ENCODE data around the gene ENDOU.

The ENDOU gene

GRCh38 chr12:47744005-47744651, 18.8 kb upstream of the ENDOU start:
- no peak for DNase-seq

GRCh38 chr12:47743311-47743860, 18.1 kb upstream of the ENDOU start:
- DNase-seq, result no peak

GRCh38 chr12:47742253-47742825, 17.0 kb upstream of the ENDOU start:
- peak in 12 of 56 donors; percentile 10 to 46 (median 24) for DNase-seq

GRCh38 chr12:47741340-47741703, 16.0 kb upstream of the ENDOU start:
- peak; percentile 56 to 98 (median 90) for DNase-seq

- peak in 6 of 56 donors; percentile 16 to 65 (median 24) for DNase-seq
Measured at GRCh38 chr12:47740606-47741339, 15.5 kb upstream of the ENDOU start.

- no peak for DNase-seq
Measured at GRCh38 chr12:47739979-47740378, 14.7 kb upstream of the ENDOU start.

- no peak for DNase-seq
Measured at GRCh38 chr12:47739297-47739696, 14.0 kb upstream of the ENDOU start.

- no peak for DNase-seq
Measured at GRCh38 chr12:47737936-47738594, 12.8 kb upstream of the ENDOU start.

- peak in 52 of 56 donors; percentile 35 to 91 (median 76) for DNase-seq
Measured at GRCh38 chr12:47736877-47737676, 11.8 kb upstream of the ENDOU start.

GRCh38 chr12:47736216-47736615, 10.9 kb upstream of the ENDOU start:
- no peak for DNase-seq

- DNase-seq, result no peak
Measured at GRCh38 chr12:47735649-47736048, 10.4 kb upstream of the ENDOU start.

GRCh38 chr12:47734725-47735480, 9.6 kb upstream of the ENDOU start:
- peak in 39 of 56 donors; percentile 10 to 79 (median 46) for DNase-seq

GRCh38 chr12:47733142-47733541, 7.9 kb upstream of the ENDOU start:
- no peak for DNase-seq

GRCh38 chr12:47732504-47732903, 7.2 kb upstream of the ENDOU start:
- no peak for DNase-seq

GRCh38 chr12:47731723-47732122, 6.4 kb upstream of the ENDOU start:
- no peak for DNase-seq

GRCh38 chr12:47730341-47730744, 5.1 kb upstream of the ENDOU start:
- DNase-seq, result no peak

- DNase-seq, result no peak
Measured at GRCh38 chr12:47729233-47729632, 3.9 kb upstream of the ENDOU start.

GRCh38 chr12:47725893-47726292, 603 bp upstream of the ENDOU start:
- no peak for DNase-seq

- DNase-seq, result peak in 39 of 56 donors; percentile 15 to 81 (median 42)
Measured at GRCh38 chr12:47722941-47723631, 2.2 kb downstream of the ENDOU start.
